ENCODE results near the gene GNA14. TPM values are rescaled to one million over a fixed set of nuclear protein-coding genes. Genes with fewer than 3 reads are reported as not detected.

The GNA14 gene
- polyA plus RNA-seq, 3 donors = 0.04 TPM; not detected in 2

DNA sequence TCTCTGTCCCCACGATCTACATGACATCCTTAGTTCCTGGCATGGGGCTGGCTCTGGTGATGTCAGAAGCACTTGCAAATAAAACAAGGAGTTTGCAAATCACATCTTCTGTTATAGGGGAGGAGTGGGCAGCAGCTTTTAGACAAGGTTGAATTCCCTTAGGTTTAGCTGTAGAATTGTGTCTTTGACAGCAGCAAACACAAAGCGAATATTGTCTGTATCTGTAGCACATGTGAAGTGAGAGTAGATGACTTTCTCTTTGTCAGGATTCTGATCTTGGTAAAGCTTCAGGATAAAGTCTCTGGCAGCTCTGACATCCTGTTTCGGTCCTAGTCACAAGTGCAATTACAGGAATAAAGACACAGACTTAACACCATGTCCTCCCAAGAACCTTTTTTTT is 224.3 kb downstream of the GNA14 start:
- H3K36me3 ChIP-seq (replicated peaks in 1 of 2; ENCODE audit: control insufficient read depth in 1 of 2, insufficient read depth in 2 of 2, low read length in 2 of 2) = no peaks in the 10 kb centered on the region
- intact Hi-C loops (cut with micrococcal nuclease) = no loop called here
- H3K79me2 ChIP-seq (ENCODE audit: insufficient read depth, low read length) = no peaks in the 10 kb centered on the region
- H2AFZ ChIP-seq (ENCODE audit: insufficient read depth, low read depth, low read length, poor library complexity, severe bottlenecking) = no peak overlapping the region
- Mint-ChIP-seq H3K4me3 (no peak overlapping the region), H3K27me3 (ENCODE audit: low read depth in 3 of 3) (peaks cover 0 to 5% (median 2%) of the 10 kb centered on the region in 3 donors), H3K9me3 (peaks cover 0 to 4% (median 0%) of the 10 kb centered on the region in 7 donors), H3K36me3 (no peaks in the 10 kb centered on the region), H3K27ac (no peak overlapping the region), H3K4me1 (peaks cover 24% of the 10 kb centered on the region)
- no peak for DNase-seq
- no peak overlapping the region for H3K4me2 ChIP-seq (replicated peaks; ENCODE audit: extremely low read depth, low read length, poor library complexity, severe bottlenecking)
- H3K4me3 ChIP-seq (replicated peaks in 1 of 3; ENCODE audit: low read depth in 2 of 3, low read length in 3 of 3) = no peak overlapping the region
- H3K9me3 ChIP-seq (replicated peaks in 1 of 2; ENCODE audit: control insufficient read depth in 1 of 2, insufficient read depth in 1 of 2, low read length in 2 of 2) = no peaks in the 10 kb centered on the region
- H3K9ac ChIP-seq (ENCODE audit: insufficient read depth, low read length, poor library complexity, severe bottlenecking) = no peak overlapping the region
- H3K27me3 ChIP-seq (ENCODE audit: control insufficient read depth in 2 of 2, insufficient read depth in 2 of 2, low read length in 2 of 2) = no peaks in the 10 kb centered on the region
- no CpG with 5 or more reads among the region's 3 CpGs for WGBS (ENCODE audit: insufficient coverage)
- TF ChIP-seq, protein P1, sequence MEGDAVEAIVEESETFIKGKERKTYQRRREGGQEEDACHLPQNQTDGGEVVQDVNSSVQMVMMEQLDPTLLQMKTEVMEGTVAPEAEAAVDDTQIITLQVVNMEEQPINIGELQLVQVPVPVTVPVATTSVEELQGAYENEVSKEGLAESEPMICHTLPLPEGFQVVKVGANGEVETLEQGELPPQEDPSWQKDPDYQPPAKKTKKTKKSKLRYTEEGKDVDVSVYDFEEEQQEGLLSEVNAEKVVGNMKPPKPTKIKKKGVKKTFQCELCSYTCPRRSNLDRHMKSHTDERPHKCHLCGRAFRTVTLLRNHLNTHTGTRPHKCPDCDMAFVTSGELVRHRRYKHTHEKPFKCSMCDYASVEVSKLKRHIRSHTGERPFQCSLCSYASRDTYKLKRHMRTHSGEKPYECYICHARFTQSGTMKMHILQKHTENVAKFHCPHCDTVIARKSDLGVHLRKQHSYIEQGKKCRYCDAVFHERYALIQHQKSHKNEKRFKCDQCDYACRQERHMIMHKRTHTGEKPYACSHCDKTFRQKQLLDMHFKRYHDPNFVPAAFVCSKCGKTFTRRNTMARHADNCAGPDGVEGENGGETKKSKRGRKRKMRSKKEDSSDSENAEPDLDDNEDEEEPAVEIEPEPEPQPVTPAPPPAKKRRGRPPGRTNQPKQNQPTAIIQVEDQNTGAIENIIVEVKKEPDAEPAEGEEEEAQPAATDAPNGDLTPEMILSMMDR (IDR thresholded peaks at IDR 0.05) = no peak
- H4K20me1 ChIP-seq (ENCODE audit: insufficient read depth, low read length) = no peaks in the 10 kb centered on the region
- peaks cover 8 to 13% of the 10 kb centered on the region in 2 donors for H3K4me1 ChIP-seq (ENCODE audit: control insufficient read depth in 1 of 2, insufficient read depth in 2 of 2, low read length in 2 of 2)
- H3K27ac ChIP-seq (ENCODE audit: low read depth in 1 of 2, low read length in 2 of 2) = no peak overlapping the region

DNA sequence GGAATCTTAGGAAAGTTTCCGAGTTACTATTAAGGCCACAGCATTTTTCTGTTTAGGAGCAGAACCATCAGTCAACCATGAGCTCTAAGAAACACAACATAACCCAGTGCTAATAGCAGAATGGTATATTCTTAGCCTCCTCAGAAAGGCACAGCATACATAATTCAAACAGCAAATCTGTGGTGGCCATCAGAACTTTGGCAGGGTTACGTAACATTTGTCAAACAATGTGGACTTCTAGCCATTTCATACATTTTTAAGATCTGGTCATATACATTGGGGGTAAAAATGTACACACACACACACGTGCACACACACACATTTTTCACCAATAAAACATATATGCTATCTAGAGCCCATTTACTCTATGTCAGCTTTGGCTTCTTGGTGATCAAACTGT is 225.2 kb downstream of the GNA14 start:
- no peak overlapping the region for H2AFZ ChIP-seq (ENCODE audit: insufficient read depth, low read depth, low read length, poor library complexity, severe bottlenecking)
- H3K79me2 ChIP-seq (ENCODE audit: insufficient read depth, low read length) = no peaks in the 10 kb centered on the region
- H3K9me3 ChIP-seq (replicated peaks in 1 of 2; ENCODE audit: control insufficient read depth in 1 of 2, insufficient read depth in 1 of 2, low read length in 2 of 2) = no peaks in the 10 kb centered on the region
- no peak overlapping the region for H3K27ac ChIP-seq (ENCODE audit: low read depth in 1 of 2, low read length in 2 of 2)
- no peaks in the 10 kb centered on the region for H3K36me3 Mint-ChIP-seq
- H3K4me3 ChIP-seq (replicated peaks in 1 of 3; ENCODE audit: low read depth in 2 of 3, low read length in 3 of 3) = no peak overlapping the region
- no peak overlapping the region for H3K4me3 Mint-ChIP-seq
- WGBS (ENCODE audit: insufficient coverage) = 100% methylated on average over 1 of the region's 3 CpGs
- TF ChIP-seq, protein P1 (IDR thresholded peaks at IDR 0.05) = no peak
- no peak overlapping the region for H3K9ac ChIP-seq (ENCODE audit: insufficient read depth, low read length, poor library complexity, severe bottlenecking)
- DNase-seq = no peak
- no peaks in the 10 kb centered on the region for H4K20me1 ChIP-seq (ENCODE audit: insufficient read depth, low read length)
- H3K27ac Mint-ChIP-seq = no peak overlapping the region
- H3K9me3 Mint-ChIP-seq = peaks cover 0 to 4% (median 0%) of the 10 kb centered on the region in 7 donors
- H3K36me3 ChIP-seq (replicated peaks in 1 of 2; ENCODE audit: control insufficient read depth in 1 of 2, insufficient read depth in 2 of 2, low read length in 2 of 2) = no peaks in the 10 kb centered on the region
- H3K27me3 Mint-ChIP-seq (ENCODE audit: low read depth in 3 of 3) = peaks cover 0 to 3% (median 2%) of the 10 kb centered on the region in 3 donors
- peaks cover 33% of the 10 kb centered on the region for H3K4me1 Mint-ChIP-seq
- no peak overlapping the region for H3K4me2 ChIP-seq (replicated peaks; ENCODE audit: extremely low read depth, low read length, poor library complexity, severe bottlenecking)
- intact Hi-C loops (cut with micrococcal nuclease) = no loop called here
- peaks cover 16 to 21% of the 10 kb centered on the region in 2 donors for H3K4me1 ChIP-seq (ENCODE audit: control insufficient read depth in 1 of 2, insufficient read depth in 2 of 2, low read length in 2 of 2)
- no peaks in the 10 kb centered on the region for H3K27me3 ChIP-seq (ENCODE audit: control insufficient read depth in 2 of 2, insufficient read depth in 2 of 2, low read length in 2 of 2)
